Sigmoid colon (tissue), 7 donors: ENCODE results near the gene GOLGA6D. TPM values are rescaled to one million over a fixed set of nuclear protein-coding genes. Genes with fewer than 3 reads are reported as not detected.
"Not testable (repeated sequence)": the region's sequence is repeated elsewhere in the genome, so short reads cannot be mapped to it uniquely, and the experiment has no call there.

Experiments
- DNase-seq: peaks from one replicate; pipeline ENCODE4 v3.0.0-alpha.2; 2019
- H3K27ac ChIP-seq, 4 donors: fragments of 200-600 bp; sonication (generic); one replicate each; pipeline ENCODE4 v1.5.1; 2016 to 2019; ENCODE audit warnings: mild to moderate bottlenecking in 1 of 4
- H3K27me3 ChIP-seq, 3 donors: fragments of 200-600 bp; sonication (generic); one replicate each; pipeline ENCODE4 v1.5.1; 2019; ENCODE audit warnings: mild to moderate bottlenecking in 1 of 3
- H3K36me3 ChIP-seq, 4 donors: fragments of 200-600 bp; sonication (generic); one replicate each; pipeline ENCODE4 v1.5.1; 2016 to 2019
- H3K4me1 ChIP-seq, 4 donors: fragments of 200-600 bp; sonication (generic); one replicate each; pipeline ENCODE4 v1.5.1; 2017 to 2019
- H3K4me3 ChIP-seq, 4 donors: fragments of 200-600 bp; sonication (generic); one replicate each; pipeline ENCODE4 v1.5.1; 2017 to 2019; ENCODE audit warnings: mild to moderate bottlenecking in 2 of 4, moderate library complexity in 1 of 4
- H3K9me3 ChIP-seq, 4 donors: fragments of 200-600 bp in 3 of 4; sonication (generic) in 3 of 4; one replicate each; pipeline versions ENCODE4 v1.5.1 to v1.6.1; 2013 to 2019
- EP300 ChIP-seq, 4 donors: sonication (generic); formaldehyde crosslinking; IDR thresholded peaks; one replicate each; pipeline ENCODE4 v1.6.1; 2017; ENCODE audit warnings: antibody characterized with exemption in 4 of 4
- POLR2A ChIP-seq, 2 donors: fragments of 450-650 bp; IDR thresholded peaks; one replicate each; pipeline ENCODE4 v1.6.1; 2016; ENCODE audit warnings: antibody characterized with exemption in 2 of 2, mild to moderate bottlenecking in 2 of 2, moderate library complexity in 2 of 2
- POLR2AphosphoS5 ChIP-seq, 4 donors: sonication (generic); formaldehyde crosslinking; IDR thresholded peaks; one replicate each; pipeline ENCODE4 v1.6.1; 2017; ENCODE audit warnings: antibody characterized with exemption in 4 of 4
- WGBS, 2 donors: extraction: QIAGEN DNeasy Blood & Tissue Kit; methylation state at CpG; one replicate each; pipeline ENCODE4 v1.1.7; 2013; 5-methylcytosine and 5-hydroxymethylcytosine counted together
- intact Hi-C: fragments of 100-400 bp; cut with DNase I; formaldehyde crosslinking; loops from one replicate; pipeline ENCODE4 v1.15.1; 2023
- polyA plus RNA-seq, 3 donors: library from polyadenylated mRNA; stranded (reverse); fragments of 200-250 nt; gene quantifications; one replicate each; pipeline ENCODE4 v1.2.3, GENCODE V29; 2013
- total RNA-seq, 4 donors: library from RNA; depleted of rRNA; stranded (reverse); fragments of >200 nt; gene quantifications; one replicate each; pipeline ENCODE4 v1.1.0, GENCODE V29; 2016
- TF ChIP-seq, protein P1 (sequence below), 4 experiments: fragments of 450-650 bp in 3 of 4; fragments of 200-600 bp in 1 of 4; IDR thresholded peaks; one replicate each; pipeline ENCODE4 v1.5.1; 2016 to 2019; ENCODE audit warnings: antibody characterized with exemption in 4 of 4, mild to moderate bottlenecking in 3 of 4, moderate library complexity in 2 of 4
- donor health status: healthy with polysubstance abuse.
- donor health status: Bipolar disorder and iron deficiency.
- donor health status: healthy.

GOLGA6D gene, protein sequence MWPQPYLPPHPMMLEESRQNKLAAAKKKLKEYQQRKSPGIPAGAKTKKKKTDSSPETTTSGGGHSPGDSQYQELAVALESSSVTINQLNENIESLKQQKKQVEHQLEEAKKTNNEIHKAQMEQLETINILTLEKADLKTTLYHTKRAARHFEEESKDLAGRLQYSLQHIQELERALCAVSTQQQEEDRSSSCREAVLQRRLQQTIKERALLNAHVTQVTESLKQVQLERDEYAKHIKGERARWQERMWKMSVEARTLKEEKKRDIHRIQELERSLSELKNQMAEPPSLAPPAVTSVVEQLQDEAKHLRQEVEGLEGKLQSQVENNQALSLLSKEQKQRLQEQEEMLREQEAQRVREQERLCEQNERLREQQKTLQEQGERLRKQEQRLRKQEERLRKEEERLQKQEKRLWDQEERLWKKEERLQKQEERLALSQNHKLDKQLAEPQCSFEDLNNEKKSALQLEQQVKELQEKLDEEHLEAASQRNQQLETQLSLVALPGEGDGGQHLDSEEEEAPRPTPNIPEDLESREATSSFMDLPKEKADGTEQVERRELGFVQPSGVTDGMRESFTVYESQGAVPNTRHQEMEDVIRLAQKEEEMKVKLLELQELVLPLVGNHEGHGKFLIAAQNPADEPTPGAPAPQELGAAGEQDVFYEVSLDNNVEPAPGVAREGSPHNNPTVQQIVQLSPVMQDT
- not detected for total RNA-seq
- not detected for polyA plus RNA-seq

DNA sequence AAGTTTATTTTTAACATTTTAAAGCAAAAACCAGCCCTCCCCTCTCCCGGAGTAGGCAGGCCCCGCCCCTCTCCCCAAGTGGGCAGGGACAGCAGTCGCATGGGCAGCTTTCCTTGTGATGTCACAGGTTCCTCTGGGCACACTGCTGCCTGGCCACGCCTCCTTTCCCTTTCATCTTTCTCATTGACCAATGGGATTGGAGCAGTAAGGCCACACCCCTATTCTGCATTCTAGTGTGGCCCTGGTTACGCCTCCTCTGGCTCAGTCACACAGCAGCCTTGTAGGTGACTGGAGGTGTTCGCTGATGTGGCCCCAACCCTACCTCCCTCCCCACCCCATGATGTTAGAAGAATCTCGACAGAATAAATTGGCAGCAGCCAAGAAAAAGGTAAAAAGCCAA lies at the start of gene GOLGA6D:
Gene GOLGA6D (plus strand): TSS at position 264 of the 400 bp plus-strand sequence. CDS start 41 bp downstream, at position 305.
- H3K27ac ChIP-seq, H3K9me3 ChIP-seq, H3K4me1 ChIP-seq, H3K4me3 ChIP-seq, DNase-seq, intact Hi-C loops, H3K36me3 ChIP-seq, H3K27me3 ChIP-seq: not testable (repeated sequence)
- no CpG with 5 or more reads among the region's 7 CpGs for WGBS, 2 donors

DNA sequence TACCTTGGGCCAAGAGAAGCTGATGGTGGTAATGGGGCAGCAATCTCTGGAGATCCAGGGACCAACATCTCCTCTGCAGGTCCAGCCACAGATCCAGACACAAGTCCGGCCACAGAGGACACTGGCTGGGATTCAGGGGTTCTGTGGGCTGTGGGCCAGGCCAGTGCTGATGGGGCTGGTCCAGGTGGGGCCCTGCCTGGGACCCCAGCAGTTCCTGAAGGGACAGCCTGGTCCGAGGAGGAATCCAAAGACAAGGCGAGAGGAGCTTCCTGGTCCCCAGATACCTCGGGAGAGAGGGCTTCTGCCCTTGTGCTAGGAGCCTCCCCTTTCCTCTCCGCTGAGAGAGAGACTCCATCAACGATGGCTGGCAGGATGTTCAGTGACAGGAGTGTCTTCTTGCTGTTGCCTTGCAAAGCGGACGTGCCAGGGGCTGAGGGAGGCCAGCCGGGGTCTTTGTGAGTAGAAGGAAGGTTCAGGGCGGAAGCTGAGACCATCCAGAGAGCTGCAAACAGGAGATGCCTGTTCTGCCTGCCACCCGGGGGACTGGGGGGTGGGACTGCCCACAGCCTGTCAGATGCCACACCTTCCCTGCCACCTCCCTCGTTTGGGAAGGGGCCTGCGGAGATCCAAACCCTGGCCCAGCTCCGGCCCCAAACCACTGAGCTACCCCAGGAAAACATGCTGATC lies 49.0 kb upstream of the GOLGA6D start:
- H3K9me3 ChIP-seq: no peaks in the 10 kb centered on the region
- H3K27me3 ChIP-seq: peaks cover 0 to 52% (median 6%) of the 10 kb centered on the region in 3 donors
- H3K27ac ChIP-seq: no peak overlapping the region
- no peaks in the 10 kb centered on the region for H3K4me1 ChIP-seq
- H3K4me3 ChIP-seq: no peak overlapping the region
- intact Hi-C loops: no loop called here
- H3K36me3 ChIP-seq: no peaks in the 10 kb centered on the region
- TF ChIP-seq EP300 (IDR thresholded peaks at IDR 0.05): no peak
- no peak for TF ChIP-seq POLR2A (IDR thresholded peaks at IDR 0.05)
- TF ChIP-seq POLR2AphosphoS5 (IDR thresholded peaks at IDR 0.05): no peak
- TF ChIP-seq, protein P1, sequence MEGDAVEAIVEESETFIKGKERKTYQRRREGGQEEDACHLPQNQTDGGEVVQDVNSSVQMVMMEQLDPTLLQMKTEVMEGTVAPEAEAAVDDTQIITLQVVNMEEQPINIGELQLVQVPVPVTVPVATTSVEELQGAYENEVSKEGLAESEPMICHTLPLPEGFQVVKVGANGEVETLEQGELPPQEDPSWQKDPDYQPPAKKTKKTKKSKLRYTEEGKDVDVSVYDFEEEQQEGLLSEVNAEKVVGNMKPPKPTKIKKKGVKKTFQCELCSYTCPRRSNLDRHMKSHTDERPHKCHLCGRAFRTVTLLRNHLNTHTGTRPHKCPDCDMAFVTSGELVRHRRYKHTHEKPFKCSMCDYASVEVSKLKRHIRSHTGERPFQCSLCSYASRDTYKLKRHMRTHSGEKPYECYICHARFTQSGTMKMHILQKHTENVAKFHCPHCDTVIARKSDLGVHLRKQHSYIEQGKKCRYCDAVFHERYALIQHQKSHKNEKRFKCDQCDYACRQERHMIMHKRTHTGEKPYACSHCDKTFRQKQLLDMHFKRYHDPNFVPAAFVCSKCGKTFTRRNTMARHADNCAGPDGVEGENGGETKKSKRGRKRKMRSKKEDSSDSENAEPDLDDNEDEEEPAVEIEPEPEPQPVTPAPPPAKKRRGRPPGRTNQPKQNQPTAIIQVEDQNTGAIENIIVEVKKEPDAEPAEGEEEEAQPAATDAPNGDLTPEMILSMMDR (IDR thresholded peaks at IDR 0.05): no peak
- DNase-seq: peak; percentile 59
- WGBS, 2 donors: 70 to 74% methylated on average over 14 of the region's 14 CpGs

DNA sequence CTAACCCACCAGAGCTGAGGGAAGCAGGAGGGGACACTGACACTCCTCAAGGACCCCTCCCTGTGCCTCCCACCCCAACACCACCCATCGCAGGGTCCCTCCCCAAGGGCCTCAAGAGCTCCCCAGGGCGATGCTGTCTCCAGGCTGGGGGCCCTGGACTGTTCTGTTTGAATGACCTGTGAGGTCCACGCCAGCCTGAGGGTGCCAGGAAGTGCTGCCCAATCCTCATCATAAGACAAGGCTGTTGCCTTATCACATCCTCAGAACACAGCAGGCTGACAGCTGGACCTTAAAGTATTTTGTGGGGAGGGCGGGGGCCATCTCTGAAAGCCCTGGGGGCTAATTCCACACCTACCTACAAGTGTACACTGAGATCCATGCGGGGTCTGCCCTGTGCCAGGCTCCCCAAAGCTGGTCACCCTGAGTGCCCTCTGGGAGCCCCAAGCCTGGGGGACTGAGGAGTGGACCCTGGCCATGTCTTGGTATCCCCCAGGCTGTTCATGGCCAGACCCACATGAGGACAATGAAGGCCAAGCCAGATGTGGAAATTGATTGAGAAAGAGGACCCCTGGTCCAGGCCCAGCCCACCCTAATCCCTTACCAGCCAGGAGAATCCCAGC lies 48.3 kb upstream of the GOLGA6D start:
- intact Hi-C loops: no loop called here
- DNase-seq: peak; percentile 56
- H3K4me1 ChIP-seq: no peaks in the 10 kb centered on the region
- no peaks in the 10 kb centered on the region for H3K36me3 ChIP-seq
- 86 to 91% methylated on average over 5 of the region's 5 CpGs for WGBS, 2 donors
- TF ChIP-seq, protein P1 (IDR thresholded peaks at IDR 0.05): no peak
- no peak for TF ChIP-seq EP300 (IDR thresholded peaks at IDR 0.05)
- TF ChIP-seq POLR2AphosphoS5 (IDR thresholded peaks at IDR 0.05): no peak
- no peak for TF ChIP-seq POLR2A (IDR thresholded peaks at IDR 0.05)
- H3K9me3 ChIP-seq: no peaks in the 10 kb centered on the region
- H3K4me3 ChIP-seq: no peak overlapping the region
- H3K27me3 ChIP-seq: peaks cover 0 to 48% (median 6%) of the 10 kb centered on the region in 3 donors
- H3K27ac ChIP-seq: no peak overlapping the region

DNA sequence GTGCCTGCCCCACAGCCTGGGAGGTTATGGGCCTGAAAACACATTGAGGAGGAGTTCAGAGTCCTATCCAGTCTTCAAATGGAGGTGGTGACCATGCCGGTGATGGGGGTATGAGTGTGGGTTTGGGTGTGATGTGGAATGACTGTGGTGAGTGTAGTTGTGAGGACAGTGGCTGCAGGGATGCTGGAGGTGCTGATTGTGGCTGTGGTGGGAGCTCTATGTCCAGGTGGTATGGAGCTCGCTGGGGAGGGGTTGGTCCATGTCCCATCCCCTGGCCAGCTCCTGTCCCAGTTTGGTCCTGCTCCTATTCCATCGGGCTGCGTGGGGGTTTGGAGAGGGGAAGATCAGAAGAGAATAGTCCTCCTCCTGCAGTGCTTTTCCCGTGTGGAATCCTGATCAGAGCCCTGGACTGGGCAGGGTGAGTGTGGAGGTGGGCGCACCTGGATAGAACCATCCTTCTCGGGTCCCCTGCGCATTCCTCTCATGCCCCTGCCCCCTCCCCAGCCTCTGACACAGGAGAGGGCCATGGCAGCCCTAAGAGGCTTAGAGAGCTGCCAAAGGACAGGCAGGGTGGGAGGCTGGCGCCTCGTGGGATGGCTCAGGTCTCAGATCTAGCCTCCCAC lies 47.5 kb upstream of the GOLGA6D start:
- DNase-seq: peak; percentile 43
- Histone ChIP-seq H3K4me1 (no peaks in the 10 kb centered on the region), H3K36me3 (no peaks in the 10 kb centered on the region), H3K4me3 (no peak overlapping the region), H3K27me3 (peaks cover 0 to 48% (median 6%) of the 10 kb centered on the region in 3 donors), H3K27ac (no peak overlapping the region), H3K9me3 (no peaks in the 10 kb centered on the region)
- 82 to 86% methylated on average over 10 of the region's 10 CpGs for WGBS, 2 donors
- intact Hi-C loops: no loop called here
- TF ChIP-seq POLR2AphosphoS5 (IDR thresholded peaks at IDR 0.05): no peak
- TF ChIP-seq, protein P1 (IDR thresholded peaks at IDR 0.05): no peak
- no peak for TF ChIP-seq EP300 (IDR thresholded peaks at IDR 0.05)
- no peak for TF ChIP-seq POLR2A (IDR thresholded peaks at IDR 0.05)
